ENCODE measurements around the gene OTUD3.

DNA sequence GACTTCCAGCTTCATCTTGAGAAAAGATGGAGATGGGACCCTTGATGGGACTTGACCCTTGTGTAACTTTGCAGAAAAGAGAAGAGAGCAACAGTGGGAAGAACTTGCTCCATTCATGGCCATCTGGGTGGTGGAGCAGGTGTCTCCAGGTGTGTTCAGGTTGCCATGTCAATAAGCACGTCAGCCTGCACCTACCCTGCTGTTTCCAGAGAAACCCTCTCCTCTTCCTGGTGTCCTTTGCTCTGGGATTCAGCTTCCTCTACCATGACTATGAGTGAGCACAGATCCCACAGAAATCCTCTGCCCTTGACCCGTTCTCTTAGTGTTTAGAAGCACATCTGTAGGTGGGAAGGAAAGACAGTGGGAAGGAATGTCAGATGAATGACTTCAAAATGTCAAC is 21.8 kb upstream of the OTUD3 start:
- TF ChIP-seq, protein P1, sequence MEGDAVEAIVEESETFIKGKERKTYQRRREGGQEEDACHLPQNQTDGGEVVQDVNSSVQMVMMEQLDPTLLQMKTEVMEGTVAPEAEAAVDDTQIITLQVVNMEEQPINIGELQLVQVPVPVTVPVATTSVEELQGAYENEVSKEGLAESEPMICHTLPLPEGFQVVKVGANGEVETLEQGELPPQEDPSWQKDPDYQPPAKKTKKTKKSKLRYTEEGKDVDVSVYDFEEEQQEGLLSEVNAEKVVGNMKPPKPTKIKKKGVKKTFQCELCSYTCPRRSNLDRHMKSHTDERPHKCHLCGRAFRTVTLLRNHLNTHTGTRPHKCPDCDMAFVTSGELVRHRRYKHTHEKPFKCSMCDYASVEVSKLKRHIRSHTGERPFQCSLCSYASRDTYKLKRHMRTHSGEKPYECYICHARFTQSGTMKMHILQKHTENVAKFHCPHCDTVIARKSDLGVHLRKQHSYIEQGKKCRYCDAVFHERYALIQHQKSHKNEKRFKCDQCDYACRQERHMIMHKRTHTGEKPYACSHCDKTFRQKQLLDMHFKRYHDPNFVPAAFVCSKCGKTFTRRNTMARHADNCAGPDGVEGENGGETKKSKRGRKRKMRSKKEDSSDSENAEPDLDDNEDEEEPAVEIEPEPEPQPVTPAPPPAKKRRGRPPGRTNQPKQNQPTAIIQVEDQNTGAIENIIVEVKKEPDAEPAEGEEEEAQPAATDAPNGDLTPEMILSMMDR (IDR thresholded peaks at IDR 0.05), result no peak
- no peak for TF ChIP-seq POLR2A (IDR thresholded peaks at IDR 0.05)
